Liver (tissue), 9 donors: Measurements from ENCODE around the gene EPM2A. TPM values are rescaled to one million over a fixed set of nuclear protein-coding genes. Genes with fewer than 3 reads are reported as not detected.

ENCODE experiments used
- DNase-seq: peaks from one replicate; pipeline ENCODE4 v3.0.0-alpha.2; 2017; ENCODE audit warnings: low spot score
- H3K27ac ChIP-seq, 2 donors: one replicate each; pipeline ENCODE4 v1.7.0; 2013; ENCODE audit warnings: inconsistent platforms in 2 of 2, low read length in 2 of 2, control low read depth in 1 of 2, low read depth in 1 of 2, mild to moderate bottlenecking in 1 of 2
- H3K27me3 ChIP-seq, 4 donors: one replicate each; pipeline versions ENCODE4 v1.6.1 to v1.7.0; 2013; ENCODE audit warnings: low read length in 3 of 4, inconsistent platforms in 1 of 4, mild to moderate bottlenecking in 1 of 4, moderate library complexity in 1 of 4; ENCODE audit not compliant: control insufficient read depth in 4 of 4, insufficient read depth in 4 of 4
- H3K36me3 ChIP-seq, 4 donors: one replicate each; pipeline versions ENCODE4 v1.6.1 to v1.7.0; 2013; ENCODE audit warnings: low read length in 3 of 4, mild to moderate bottlenecking in 3 of 4, low read depth in 1 of 4, moderate library complexity in 1 of 4; ENCODE audit not compliant: control insufficient read depth in 4 of 4, insufficient read depth in 3 of 4
- H3K4me1 ChIP-seq, 4 donors: one replicate each; pipeline versions ENCODE4 v1.6.1 to v1.7.0; 2013; ENCODE audit warnings: low read length in 3 of 4, mild to moderate bottlenecking in 3 of 4, moderate library complexity in 1 of 4; ENCODE audit not compliant: control insufficient read depth in 4 of 4, insufficient read depth in 4 of 4
- H3K4me3 ChIP-seq, 3 donors: one replicate each; pipeline versions ENCODE4 v1.6.1 to v1.7.0; 2013; ENCODE audit warnings: low read length in 3 of 3, control low read depth in 1 of 3, low read depth in 1 of 3, mild to moderate bottlenecking in 1 of 3
- H3K9ac ChIP-seq, 2 donors: one replicate each; pipeline ENCODE4 v1.7.0; 2013; ENCODE audit warnings: low read length in 2 of 2, mild to moderate bottlenecking in 2 of 2, moderate library complexity in 2 of 2, control low read depth in 1 of 2, low read depth in 1 of 2
- H3K9me3 ChIP-seq, 4 donors: one replicate each; pipeline versions ENCODE4 v1.6.1 to v1.7.0; 2013; ENCODE audit warnings: low read length in 3 of 4; ENCODE audit not compliant: control insufficient read depth in 4 of 4
- EGR1 ChIP-seq, 2 donors: IDR thresholded peaks; 2 replicates each; pipeline ENCODE4 v1.6.1; 2016 to 2018; ENCODE audit warnings: antibody characterized with exemption in 2 of 2, low read depth in 2 of 2
- FOXA1 ChIP-seq: IDR thresholded peaks from 2 replicates; pipeline ENCODE4 v1.6.1; 2016; ENCODE audit warnings: antibody characterized with exemption
- HNF4G ChIP-seq: IDR thresholded peaks from 2 replicates; pipeline ENCODE4 v1.6.1; 2016; ENCODE audit warnings: antibody characterized with exemption
- JUND ChIP-seq, 2 donors: IDR thresholded peaks; 2 replicates each; pipeline ENCODE4 v1.6.1; 2016; ENCODE audit warnings: antibody characterized with exemption in 2 of 2
- NR2F2 ChIP-seq: IDR thresholded peaks from 2 replicates; pipeline ENCODE4 v1.6.1; 2016; ENCODE audit warnings: antibody characterized with exemption
- RXRA ChIP-seq, 2 donors: IDR thresholded peaks; 2 replicates each; pipeline ENCODE4 v1.6.1; 2017 to 2018; ENCODE audit warnings: antibody characterized with exemption in 2 of 2, mild to moderate bottlenecking in 1 of 2
- SP1 ChIP-seq: IDR thresholded peaks from 2 replicates; pipeline ENCODE4 v1.6.1; 2018; ENCODE audit warnings: antibody characterized with exemption, mild to moderate bottlenecking
- TAF1 ChIP-seq: conservative IDR thresholded peaks from 2 replicates; pipeline ENCODE4 v1.6.1; 2016; ENCODE audit warnings: antibody characterized with exemption, mild to moderate bottlenecking
- YY1 ChIP-seq: IDR thresholded peaks from 2 replicates; pipeline ENCODE4 v1.6.1; 2016; ENCODE audit warnings: antibody characterized with exemption, mild to moderate bottlenecking
- WGBS: extraction: QIAGEN DNeasy Blood & Tissue Kit; methylation state at CpG from one replicate; pipeline ENCODE4 v1.1.7; 2013; 5-methylcytosine and 5-hydroxymethylcytosine counted together
- polyA plus RNA-seq, 2 donors: library from polyadenylated mRNA; stranded (reverse) in 1 of 2; unstranded in 1 of 2; fragments of 200-250 nt in 1 of 2; fragments of >200 nt in 1 of 2; fragmentation: Nextera tagmentation in 1 of 2; extraction: Ambion mirVana in 1 of 2; gene quantifications; one replicate each; pipeline versions ENCODE4 v1.2.1 to v1.2.3, GENCODE V29; 2013 to 2015
- total RNA-seq, 2 donors: library from RNA; depleted of rRNA; stranded (reverse); fragments of >200 nt; gene quantifications; one replicate each; pipeline ENCODE4 v1.2.3, GENCODE V29; 2014
- TF ChIP-seq, protein P1 (sequence below): IDR thresholded peaks from 2 replicates; pipeline ENCODE4 v1.6.1; 2016; ENCODE audit warnings: antibody characterized with exemption
- TF ChIP-seq, protein P2 (sequence below): fragments of 150-350 bp; IDR thresholded peaks from 2 replicates; pipeline ENCODE4 v1.5.1; 2017; ENCODE audit warnings: improper control_type of control experiment, low read depth, low read length; ENCODE audit not compliant: missing input control
- TF ChIP-seq, protein P3 (sequence below): IDR thresholded peaks from 2 replicates; pipeline ENCODE4 v1.6.1; 2016; ENCODE audit warnings: antibody characterized with exemption, mild to moderate bottlenecking
- TF ChIP-seq, protein P4 (sequence below): IDR thresholded peaks from 2 replicates; pipeline ENCODE4 v1.6.1; 2016; ENCODE audit warnings: antibody characterized with exemption
- TF ChIP-seq, protein P5 (sequence below): IDR thresholded peaks from 2 replicates; pipeline ENCODE4 v1.6.1; 2016; ENCODE audit warnings: antibody characterized with exemption
- donor health status: healthy.
- donor health status: healthy.
- donor health status: healthy.
- donor health status: healthy.
- donor health status: healthy.

Gene EPM2A
- total and polyA plus RNA-seq, 4 donors: 3.7 to 13.0 (median 5.1) TPM

DNA sequence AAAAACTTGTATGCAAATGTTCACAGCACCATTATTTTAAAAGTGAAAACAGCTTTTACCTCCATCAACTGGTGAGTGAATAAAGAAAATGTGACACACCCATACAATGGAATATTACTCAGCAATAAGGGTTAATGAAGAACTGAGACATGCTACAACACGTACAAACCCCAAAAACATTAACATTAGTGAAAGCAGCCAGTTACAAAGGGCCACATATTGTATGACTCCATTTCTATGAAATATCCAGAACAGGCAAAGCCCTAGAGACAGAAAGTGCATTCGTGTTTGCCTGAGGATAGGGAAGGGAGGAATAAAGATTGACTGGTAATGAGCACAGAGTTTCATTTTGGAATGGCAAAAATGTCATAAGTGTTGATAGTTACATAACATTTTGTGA, 21.5 kb downstream of the EPM2A start:
- no peaks in the 10 kb centered on the region for H3K9me3 ChIP-seq
- no peak overlapping the region for H3K27ac ChIP-seq
- H3K4me3 ChIP-seq: no peak overlapping the region
- DNase-seq: no peak
- H3K9ac ChIP-seq: no peak overlapping the region
- no peaks in the 10 kb centered on the region for H3K27me3 ChIP-seq
- no peaks in the 10 kb centered on the region for H3K4me1 ChIP-seq
- 98% methylated on average over 2 of the region's 2 CpGs for WGBS
- no peaks in the 10 kb centered on the region for H3K36me3 ChIP-seq
- TF ChIP-seq, protein P1, sequence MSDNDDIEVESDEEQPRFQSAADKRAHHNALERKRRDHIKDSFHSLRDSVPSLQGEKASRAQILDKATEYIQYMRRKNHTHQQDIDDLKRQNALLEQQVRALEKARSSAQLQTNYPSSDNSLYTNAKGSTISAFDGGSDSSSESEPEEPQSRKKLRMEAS: no peak
- TF ChIP-seq EGR1 (IDR thresholded peaks at IDR 0.05; ENCODE audit: low read depth in 2 of 2) (no peak), NR2F2 (no peak), JUND (IDR thresholded peaks at IDR 0.05) (no peak), FOXA1 (no peak), HNF4G (no peak), TAF1 (no peak)
- TF ChIP-seq, protein P2, sequence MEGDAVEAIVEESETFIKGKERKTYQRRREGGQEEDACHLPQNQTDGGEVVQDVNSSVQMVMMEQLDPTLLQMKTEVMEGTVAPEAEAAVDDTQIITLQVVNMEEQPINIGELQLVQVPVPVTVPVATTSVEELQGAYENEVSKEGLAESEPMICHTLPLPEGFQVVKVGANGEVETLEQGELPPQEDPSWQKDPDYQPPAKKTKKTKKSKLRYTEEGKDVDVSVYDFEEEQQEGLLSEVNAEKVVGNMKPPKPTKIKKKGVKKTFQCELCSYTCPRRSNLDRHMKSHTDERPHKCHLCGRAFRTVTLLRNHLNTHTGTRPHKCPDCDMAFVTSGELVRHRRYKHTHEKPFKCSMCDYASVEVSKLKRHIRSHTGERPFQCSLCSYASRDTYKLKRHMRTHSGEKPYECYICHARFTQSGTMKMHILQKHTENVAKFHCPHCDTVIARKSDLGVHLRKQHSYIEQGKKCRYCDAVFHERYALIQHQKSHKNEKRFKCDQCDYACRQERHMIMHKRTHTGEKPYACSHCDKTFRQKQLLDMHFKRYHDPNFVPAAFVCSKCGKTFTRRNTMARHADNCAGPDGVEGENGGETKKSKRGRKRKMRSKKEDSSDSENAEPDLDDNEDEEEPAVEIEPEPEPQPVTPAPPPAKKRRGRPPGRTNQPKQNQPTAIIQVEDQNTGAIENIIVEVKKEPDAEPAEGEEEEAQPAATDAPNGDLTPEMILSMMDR: no peak
- TF ChIP-seq, protein P3, sequence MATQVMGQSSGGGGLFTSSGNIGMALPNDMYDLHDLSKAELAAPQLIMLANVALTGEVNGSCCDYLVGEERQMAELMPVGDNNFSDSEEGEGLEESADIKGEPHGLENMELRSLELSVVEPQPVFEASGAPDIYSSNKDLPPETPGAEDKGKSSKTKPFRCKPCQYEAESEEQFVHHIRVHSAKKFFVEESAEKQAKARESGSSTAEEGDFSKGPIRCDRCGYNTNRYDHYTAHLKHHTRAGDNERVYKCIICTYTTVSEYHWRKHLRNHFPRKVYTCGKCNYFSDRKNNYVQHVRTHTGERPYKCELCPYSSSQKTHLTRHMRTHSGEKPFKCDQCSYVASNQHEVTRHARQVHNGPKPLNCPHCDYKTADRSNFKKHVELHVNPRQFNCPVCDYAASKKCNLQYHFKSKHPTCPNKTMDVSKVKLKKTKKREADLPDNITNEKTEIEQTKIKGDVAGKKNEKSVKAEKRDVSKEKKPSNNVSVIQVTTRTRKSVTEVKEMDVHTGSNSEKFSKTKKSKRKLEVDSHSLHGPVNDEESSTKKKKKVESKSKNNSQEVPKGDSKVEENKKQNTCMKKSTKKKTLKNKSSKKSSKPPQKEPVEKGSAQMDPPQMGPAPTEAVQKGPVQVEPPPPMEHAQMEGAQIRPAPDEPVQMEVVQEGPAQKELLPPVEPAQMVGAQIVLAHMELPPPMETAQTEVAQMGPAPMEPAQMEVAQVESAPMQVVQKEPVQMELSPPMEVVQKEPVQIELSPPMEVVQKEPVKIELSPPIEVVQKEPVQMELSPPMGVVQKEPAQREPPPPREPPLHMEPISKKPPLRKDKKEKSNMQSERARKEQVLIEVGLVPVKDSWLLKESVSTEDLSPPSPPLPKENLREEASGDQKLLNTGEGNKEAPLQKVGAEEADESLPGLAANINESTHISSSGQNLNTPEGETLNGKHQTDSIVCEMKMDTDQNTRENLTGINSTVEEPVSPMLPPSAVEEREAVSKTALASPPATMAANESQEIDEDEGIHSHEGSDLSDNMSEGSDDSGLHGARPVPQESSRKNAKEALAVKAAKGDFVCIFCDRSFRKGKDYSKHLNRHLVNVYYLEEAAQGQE: no peak

DNA sequence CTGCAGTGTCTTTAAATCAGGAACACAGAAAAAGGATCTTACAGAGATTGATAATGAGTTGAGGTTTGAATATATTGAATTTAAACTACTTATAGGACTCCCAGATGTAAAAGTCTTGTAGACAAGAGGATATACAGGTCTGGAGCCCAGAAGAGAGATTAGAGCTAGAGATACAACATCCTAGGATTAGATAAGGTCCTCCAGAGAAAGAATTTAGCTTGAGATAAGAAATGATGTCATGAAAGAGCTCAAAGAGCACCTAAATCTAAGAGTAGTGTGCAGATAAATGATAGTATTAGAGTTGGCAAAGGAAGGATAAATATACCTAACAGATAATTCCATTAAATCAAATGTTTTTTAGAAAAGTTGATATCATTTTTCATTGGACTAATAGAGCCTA, 23.9 kb downstream of the EPM2A start:
- Histone ChIP-seq H3K36me3 (no peaks in the 10 kb centered on the region), H3K9ac (no peak overlapping the region), H3K9me3 (no peaks in the 10 kb centered on the region), H3K4me1 (no peaks in the 10 kb centered on the region), H3K4me3 (no peak overlapping the region), H3K27me3 (no peaks in the 10 kb centered on the region), H3K27ac (no peak overlapping the region)
- DNase-seq: no peak
- TF ChIP-seq YY1 (no peak), SP1 (no peak), TAF1 (no peak), EGR1 (IDR thresholded peaks at IDR 0.05; ENCODE audit: low read depth in 2 of 2) (no peak), RXRA (IDR thresholded peaks at IDR 0.05) (no peak), JUND (IDR thresholded peaks at IDR 0.05) (no peak)
- TF ChIP-seq, protein P1: no peak
- TF ChIP-seq, protein P3: no peak
- TF ChIP-seq, protein P2: no peak
- TF ChIP-seq, protein P4, sequence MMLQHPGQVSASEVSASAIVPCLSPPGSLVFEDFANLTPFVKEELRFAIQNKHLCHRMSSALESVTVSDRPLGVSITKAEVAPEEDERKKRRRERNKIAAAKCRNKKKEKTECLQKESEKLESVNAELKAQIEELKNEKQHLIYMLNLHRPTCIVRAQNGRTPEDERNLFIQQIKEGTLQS: no peak
- TF ChIP-seq, protein P5, sequence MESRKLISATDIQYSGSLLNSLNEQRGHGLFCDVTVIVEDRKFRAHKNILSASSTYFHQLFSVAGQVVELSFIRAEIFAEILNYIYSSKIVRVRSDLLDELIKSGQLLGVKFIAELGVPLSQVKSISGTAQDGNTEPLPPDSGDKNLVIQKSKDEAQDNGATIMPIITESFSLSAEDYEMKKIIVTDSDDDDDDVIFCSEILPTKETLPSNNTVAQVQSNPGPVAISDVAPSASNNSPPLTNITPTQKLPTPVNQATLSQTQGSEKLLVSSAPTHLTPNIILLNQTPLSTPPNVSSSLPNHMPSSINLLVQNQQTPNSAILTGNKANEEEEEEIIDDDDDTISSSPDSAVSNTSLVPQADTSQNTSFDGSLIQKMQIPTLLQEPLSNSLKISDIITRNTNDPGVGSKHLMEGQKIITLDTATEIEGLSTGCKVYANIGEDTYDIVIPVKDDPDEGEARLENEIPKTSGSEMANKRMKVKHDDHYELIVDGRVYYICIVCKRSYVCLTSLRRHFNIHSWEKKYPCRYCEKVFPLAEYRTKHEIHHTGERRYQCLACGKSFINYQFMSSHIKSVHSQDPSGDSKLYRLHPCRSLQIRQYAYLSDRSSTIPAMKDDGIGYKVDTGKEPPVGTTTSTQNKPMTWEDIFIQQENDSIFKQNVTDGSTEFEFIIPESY: no peak
